Measurements from ENCODE around the gene FAM110C.
"Not testable (repeated sequence)": the region's sequence is repeated elsewhere in the genome, so short reads cannot be mapped to it uniquely, and the experiment has no call there.

Gene FAM110C

DNA sequence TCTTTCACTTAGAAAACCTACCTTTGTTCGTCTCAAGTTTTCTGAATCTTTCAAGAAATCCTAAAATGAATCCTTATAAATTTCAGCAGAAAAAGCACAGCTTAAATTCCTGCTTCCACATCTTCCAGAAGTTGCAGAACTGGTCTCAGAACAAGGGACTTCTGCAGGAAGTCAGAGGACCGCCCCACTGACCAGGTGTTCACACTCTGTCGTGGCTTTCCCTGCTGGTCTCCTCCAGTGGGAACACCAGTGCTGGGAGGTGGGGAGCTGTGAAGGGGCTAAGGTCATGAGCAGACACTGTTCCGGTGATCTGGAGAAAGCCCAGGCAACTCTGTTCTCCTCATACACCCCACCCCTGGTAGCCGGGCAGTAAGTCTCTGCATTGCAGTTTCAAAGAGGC is 3.5 kb downstream of the FAM110C start:
- no peak for DNase-seq (ENCODE audit: low spot score)

GRCh38 chr2:40465-40864 is 5.8 kb downstream of the FAM110C start:
- DNase-seq (ENCODE audit: low spot score), result no peak

DNA sequence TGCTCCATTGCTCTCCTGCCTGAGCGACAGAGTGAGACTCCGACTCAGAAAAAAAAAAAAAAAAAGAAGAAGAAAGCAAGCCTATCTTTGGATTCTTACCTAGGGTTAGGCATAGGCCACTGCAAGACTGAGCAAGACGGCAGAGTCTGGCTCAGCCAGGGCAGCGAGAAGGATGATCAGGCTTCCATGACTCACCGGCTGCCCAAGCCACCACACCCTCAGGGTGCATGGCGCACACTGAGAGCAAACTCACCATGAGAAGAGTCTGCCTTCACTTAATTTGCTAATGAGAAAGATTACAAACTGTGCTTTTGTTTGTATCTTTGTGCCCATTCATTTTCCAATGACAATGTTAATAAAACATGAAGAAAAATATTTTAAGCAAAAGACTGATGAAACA is 8.2 kb downstream of the FAM110C start:
- no peak for DNase-seq (ENCODE audit: low spot score)

DNA sequence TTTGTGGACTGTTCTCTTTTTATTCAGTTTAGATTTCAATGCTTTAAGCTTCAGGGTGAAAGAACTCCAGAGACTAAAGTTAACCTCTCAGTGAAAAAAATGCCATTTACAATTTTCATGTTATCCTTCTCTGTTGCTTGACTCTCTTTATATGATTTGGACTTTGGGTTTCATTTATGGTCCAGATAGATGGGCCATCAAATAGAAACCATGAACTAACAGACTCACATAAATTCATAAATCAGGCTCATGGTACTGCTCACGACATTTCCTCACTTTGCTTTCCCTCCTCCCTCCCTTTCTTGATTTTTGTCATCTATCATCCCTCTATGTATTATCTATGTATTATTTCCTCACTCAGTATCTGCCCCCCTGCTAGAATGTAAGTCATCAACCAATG is 10.0 kb downstream of the FAM110C start:
- DNase-seq (ENCODE audit: low spot score), result no peak

DNA sequence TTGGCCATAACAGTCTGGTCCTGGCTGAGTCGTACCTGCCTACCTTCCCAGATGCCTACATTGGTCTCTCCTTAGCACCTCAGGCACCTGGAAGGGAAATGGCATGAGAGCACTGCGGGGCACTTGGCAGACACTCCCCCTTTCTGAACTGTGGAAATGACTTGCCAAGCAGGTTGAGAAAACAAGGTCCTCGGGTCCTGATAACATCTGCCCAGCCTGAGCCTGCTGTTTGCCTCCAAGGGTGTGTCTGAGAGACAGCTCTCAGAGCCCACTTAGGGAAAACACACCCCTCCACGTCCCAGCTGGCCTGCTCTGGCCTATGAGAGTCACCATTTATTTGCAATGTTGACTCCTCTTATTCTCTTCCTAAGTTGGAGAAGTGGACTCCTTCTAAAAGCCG is 10.5 kb downstream of the FAM110C start:
- DNase-seq (ENCODE audit: low spot score), result no peak

DNA sequence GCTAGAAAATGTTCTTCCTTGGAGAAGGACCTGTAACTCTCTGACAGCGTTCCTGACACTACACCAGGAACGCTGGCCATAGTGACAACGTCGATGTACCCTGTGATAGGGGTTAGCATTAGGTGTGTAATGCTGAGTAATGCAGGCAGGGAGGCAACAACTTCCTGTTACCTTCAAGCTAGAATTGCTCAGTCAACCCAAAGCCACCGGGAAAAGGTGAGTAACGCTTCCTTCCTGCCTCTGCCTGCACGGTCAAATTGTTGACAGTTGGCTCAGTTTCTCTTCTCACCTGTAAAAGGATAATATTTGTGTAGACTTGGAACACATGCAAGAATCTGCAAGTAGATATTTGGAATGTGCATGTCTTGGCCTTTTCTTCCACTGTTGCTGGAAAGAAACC is 12.7 kb downstream of the FAM110C start:
- peak; percentile 9 for DNase-seq (ENCODE audit: low spot score)

GRCh38 chr2:32068-32467 is 14.2 kb downstream of the FAM110C start:
- DNase-seq (ENCODE audit: low spot score), result no peak

- no peak for DNase-seq (ENCODE audit: low spot score)
These were observed 17.1 kb downstream of the FAM110C start for GRCh38 chr2:29253-29652.

GRCh38 chr2:28406-28975 is 17.8 kb downstream of the FAM110C start:
- DNase-seq (ENCODE audit: low spot score), result no peak

- no peak for DNase-seq (ENCODE audit: low spot score)
These were observed 19.4 kb downstream of the FAM110C start for GRCh38 chr2:26891-27290.

DNA sequence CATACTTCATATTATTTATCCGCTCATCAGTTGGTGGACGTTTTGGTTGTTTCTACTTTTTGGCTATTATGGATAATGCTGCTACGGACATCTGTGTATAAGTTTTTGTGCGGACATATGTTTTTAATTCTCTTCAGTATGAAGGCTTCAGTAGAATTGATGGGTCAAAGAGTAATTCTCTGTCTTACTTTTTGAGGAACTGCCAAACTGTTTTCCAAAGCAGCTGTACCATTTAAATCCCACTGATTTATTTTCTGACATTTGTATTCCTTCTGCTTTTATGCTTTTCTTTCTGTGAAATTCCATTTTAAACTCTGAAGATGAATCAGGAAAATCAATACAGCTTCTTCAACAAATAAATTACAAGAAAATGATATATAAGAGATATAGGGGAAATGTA is 20.8 kb downstream of the FAM110C start:
- DNase-seq (ENCODE audit: low spot score), result no peak

DNA sequence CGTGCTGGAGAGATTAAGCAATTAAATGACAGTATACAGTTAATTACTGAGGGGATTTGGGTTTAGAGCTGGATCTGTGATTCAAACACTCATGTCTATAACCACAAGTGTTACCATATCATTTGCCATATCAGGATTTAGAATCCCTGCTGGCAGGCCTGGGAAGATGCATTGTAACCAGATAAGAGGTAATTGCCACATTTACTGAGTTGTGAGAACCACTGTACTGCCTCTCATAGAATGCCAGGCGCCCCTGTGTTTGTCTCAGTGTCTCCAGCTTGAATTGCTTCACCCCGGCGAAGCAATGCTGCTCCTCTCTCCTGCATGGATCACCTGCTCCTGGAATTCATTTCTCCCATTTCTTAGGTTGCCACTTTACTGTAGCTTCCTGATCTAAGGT is 21.7 kb downstream of the FAM110C start:
- DNase-seq (ENCODE audit: low spot score), result not testable (repeated sequence)

DNA sequence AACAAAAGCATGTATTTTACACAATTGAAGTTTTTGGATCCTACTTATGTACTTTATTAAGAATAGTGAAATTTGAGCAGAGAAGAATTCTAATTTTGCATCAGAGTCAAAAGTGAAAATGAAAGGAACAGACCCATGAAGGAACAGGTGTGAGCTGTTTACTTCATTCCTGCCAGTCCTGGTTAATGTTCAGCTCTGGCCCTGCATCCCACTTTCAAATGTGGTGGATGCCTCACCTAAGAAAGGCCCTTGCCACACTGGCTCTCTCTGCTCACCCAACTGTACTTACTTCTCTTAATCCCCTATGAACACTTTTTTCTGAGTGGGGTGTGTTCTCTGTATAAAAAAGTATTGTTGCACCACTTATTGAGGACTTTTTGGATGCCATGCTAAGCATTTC is 22.2 kb downstream of the FAM110C start:
- no peak for DNase-seq (ENCODE audit: low spot score)

DNA sequence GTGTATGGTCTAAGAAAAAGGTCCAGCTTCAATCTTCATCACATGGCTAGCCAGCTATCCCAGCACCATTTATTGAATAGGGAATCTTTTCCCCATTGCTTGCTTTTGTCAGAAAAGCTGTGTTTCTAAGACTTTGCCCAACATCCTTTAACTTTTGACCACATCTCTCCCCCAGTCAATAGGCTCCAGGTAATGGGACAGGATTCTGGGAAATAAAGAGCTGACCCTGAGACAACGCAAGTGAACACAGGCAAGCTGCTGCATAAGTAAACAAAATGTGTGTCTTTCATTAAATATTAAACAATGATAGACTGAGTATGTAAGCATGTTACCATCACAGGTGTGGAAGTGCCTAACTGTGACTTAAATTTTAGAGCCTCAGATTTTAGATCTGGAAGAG is 23.0 kb downstream of the FAM110C start:
- no peak for DNase-seq (ENCODE audit: low spot score)

- not testable (repeated sequence) for DNase-seq (ENCODE audit: low spot score)
These were observed 24.1 kb downstream of the FAM110C start for GRCh38 chr2:22244-22643.

DNA sequence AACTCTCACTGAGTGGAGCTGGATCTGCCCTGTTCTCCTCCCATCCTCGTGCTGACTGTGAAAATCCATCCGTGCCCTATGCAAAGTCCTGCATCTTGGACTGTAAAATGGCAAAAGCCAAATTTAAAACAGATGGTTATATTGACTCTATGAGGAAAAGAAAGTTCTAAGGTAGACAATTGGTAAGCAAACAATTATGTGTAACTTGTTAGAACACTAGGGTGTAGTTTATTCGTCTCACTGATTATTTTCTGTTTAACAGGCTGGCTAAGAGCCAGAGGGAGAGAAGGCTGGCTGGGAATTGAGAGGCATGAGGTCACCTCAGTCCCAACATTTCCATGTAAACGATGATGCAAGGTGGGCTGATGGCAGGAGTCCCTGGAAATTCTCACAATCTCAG is 26.0 kb downstream of the FAM110C start:
- not testable (repeated sequence) for DNase-seq (ENCODE audit: low spot score)

DNA sequence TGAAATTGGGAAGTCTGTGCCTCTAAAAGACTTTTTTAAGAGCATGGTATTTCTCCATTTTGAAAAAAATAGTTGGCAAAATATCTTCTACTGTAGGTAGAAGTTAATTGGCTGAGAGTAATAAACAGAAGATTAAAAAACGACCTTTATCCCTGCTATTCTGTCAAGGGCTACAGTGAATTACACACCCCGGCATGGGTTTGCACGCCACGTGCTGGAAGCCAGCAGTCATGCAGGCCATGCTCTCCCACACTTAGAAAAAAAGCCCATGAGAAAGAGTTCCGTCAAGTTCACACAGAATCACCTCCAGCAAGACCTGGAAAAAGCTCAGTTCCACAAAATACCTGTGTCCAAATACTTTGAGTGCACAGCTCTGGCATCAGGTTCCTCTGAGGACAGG is 26.8 kb downstream of the FAM110C start:
- no peak for DNase-seq (ENCODE audit: low spot score)

DNA sequence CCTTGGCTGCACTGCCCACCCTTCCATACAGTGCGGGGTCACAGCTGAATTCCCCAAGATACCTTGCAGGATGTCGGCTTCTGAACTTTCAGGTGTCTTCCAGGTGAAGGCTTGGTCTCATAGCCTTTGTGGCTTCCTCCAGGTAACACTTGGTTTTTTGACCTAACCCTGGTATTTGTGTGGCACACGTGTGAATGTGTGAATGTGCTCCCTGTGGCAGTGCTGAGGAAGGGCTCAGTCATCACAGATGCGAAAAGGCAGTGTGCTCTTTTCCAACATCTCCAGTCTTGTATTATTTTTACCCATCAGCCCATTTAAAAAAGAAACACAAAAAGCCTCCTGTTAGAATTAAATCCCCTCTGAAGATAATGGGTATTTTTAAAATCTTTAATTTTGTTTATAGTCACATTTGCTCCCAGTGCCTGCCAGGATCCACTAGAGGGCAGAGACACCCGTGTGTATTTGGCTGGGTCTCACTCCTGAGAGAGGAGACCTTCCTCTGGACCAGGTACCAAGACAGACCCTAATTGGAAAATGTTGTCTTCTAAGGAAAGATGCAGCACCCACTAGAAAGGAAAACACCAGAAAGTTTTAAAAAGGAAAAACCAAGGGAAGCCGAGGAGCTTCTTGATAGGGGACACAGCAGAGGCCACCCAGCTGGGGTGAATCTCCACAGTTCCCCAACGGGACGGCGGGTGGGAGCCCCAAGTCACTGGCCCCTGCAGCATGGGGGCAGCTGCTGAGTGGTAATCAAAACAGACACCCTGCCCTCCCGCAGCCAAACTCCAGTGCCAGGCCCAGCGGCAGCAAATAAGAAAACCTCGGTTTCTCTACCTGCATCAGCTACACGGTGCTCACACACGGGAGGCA is 27.7 kb downstream of the FAM110C start:
- no peak for DNase-seq (ENCODE audit: low spot score)

DNA sequence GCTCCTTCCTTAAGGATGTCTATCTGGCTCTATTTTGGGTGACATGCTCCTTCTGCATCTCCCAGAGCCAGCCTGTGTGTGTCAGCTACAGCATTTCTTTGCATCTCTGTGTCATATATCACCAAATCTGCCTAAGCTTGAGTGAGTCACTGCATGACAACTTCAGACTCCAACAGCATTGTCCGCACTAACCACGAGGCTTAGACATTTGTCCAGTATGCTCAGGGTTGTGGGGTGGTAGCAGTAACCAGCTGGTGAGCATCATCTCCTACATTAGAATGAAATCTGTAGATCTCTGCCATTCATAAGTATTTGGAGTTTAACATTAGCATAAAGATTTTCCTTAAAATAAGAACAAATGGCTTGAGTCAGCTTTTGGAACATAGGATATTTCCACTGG is 30.4 kb downstream of the FAM110C start:
- peak; percentile 51 for DNase-seq (ENCODE audit: low spot score)

DNA sequence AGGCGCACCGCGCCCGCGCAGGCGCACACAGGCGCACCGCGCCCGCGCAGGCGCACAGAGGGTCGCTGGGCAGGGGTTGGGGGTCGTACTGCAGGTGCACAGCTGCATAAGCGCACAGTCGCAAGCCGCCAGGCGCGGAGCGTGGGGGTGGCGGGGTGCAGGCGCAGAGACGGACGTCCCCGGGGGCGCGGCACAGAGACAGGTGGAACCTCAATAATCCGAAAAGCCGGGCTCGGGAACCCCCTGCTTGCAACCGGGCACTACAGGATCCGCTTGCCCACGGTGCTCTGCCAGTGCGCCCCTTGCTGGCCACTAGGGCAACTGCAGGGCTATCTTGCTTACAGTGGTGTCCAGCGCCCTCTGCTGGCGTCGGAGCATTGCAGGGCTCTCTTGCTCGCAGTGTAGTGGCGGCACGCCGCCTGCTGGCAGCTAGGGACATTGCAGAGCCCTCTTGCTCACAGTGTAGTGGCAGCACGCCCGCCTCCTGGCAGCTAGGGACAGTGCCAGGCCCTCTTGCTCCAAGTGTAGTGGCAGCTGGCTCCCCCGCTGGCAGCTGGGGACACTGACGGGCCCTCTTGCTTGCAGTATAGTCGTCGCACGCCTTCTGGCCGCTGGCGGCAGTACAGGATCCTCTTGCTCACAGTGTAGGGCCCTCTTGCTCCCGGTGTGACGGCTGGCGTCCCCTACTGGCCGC is 34.9 kb downstream of the FAM110C start:
- DNase-seq (ENCODE audit: low spot score), result peak; percentile 49

GRCh38 chr2:10222-10875 is 36.0 kb downstream of the FAM110C start:
- DNase-seq (ENCODE audit: low spot score), result no peak
